ENCODE data around the gene UNC5A. TPM values are rescaled to one million over a fixed set of nuclear protein-coding genes. Genes with fewer than 3 reads are reported as not detected.

UNC5A gene
- total RNA-seq, 1 donor from 2014 or later = not detected

- intact Hi-C loops (cut with DNase I) = no loop called here
- Histone ChIP-seq H3K4me1 (no peaks in the 10 kb centered on the region), H3K36me3 (no peaks in the 10 kb centered on the region), H3K4me3 (no peak overlapping the region), H3K27me3 (no peaks in the 10 kb centered on the region), H3K9me3 (no peaks in the 10 kb centered on the region), H3K27ac (no peak overlapping the region)
- no peak for TF ChIP-seq CTCF (IDR thresholded peaks at IDR 0.05)
- no peak for TF ChIP-seq POLR2AphosphoS5 (IDR thresholded peaks at IDR 0.05; ENCODE audit: insufficient read depth in 1 of 2, low read depth in 1 of 2)
- TF ChIP-seq POLR2A (IDR thresholded peaks at IDR 0.05) = no peak
- DNase-seq (ENCODE audit: extremely low spot score in 2 of 2) = no peak
Observed at GRCh38 chr5:176887252-176887849, 77.0 kb downstream of the UNC5A start.

- Histone ChIP-seq H3K27ac (no peak overlapping the region), H3K27me3 (no peaks in the 10 kb centered on the region), H3K4me3 (no peak overlapping the region), H3K4me1 (no peaks in the 10 kb centered on the region), H3K36me3 (no peaks in the 10 kb centered on the region), H3K9me3 (no peaks in the 10 kb centered on the region)
- TF ChIP-seq CTCF (IDR thresholded peaks at IDR 0.05) = no peak
- TF ChIP-seq POLR2AphosphoS5 (IDR thresholded peaks at IDR 0.05; ENCODE audit: insufficient read depth in 1 of 2, low read depth in 1 of 2) = no peak
- no peak for TF ChIP-seq POLR2A (IDR thresholded peaks at IDR 0.05)
- DNase-seq (ENCODE audit: extremely low spot score in 2 of 2) = no peak
- intact Hi-C loops (cut with DNase I) = no loop called here
Observed at GRCh38 chr5:176888016-176888864, 77.9 kb downstream of the UNC5A start.

GRCh38 chr5:176888865-176889165 lies 78.5 kb downstream of the UNC5A start:
- H3K9me3 ChIP-seq = no peaks in the 10 kb centered on the region
- DNase-seq (ENCODE audit: extremely low spot score in 2 of 2) = no peak
- H3K4me1 ChIP-seq = no peaks in the 10 kb centered on the region
- TF ChIP-seq CTCF (IDR thresholded peaks at IDR 0.05) (no peak), POLR2AphosphoS5 (IDR thresholded peaks at IDR 0.05; ENCODE audit: insufficient read depth in 1 of 2, low read depth in 1 of 2) (no peak), POLR2A (IDR thresholded peaks at IDR 0.05) (no peak)
- intact Hi-C loops (cut with DNase I) = no loop called here
- H3K27me3 ChIP-seq = no peaks in the 10 kb centered on the region
- no peak overlapping the region for H3K27ac ChIP-seq
- H3K4me3 ChIP-seq = no peak overlapping the region
- no peaks in the 10 kb centered on the region for H3K36me3 ChIP-seq

- no peak overlapping the region for H3K27ac ChIP-seq
- DNase-seq (ENCODE audit: extremely low spot score in 2 of 2) = no peak
- H3K36me3 ChIP-seq = no peaks in the 10 kb centered on the region
- intact Hi-C loops (cut with DNase I) = no loop called here
- H3K4me1 ChIP-seq = no peaks in the 10 kb centered on the region
- no peak overlapping the region for H3K4me3 ChIP-seq
- H3K27me3 ChIP-seq = no peaks in the 10 kb centered on the region
- TF ChIP-seq POLR2A (IDR thresholded peaks at IDR 0.05) (no peak), CTCF (IDR thresholded peaks at IDR 0.05) (no peak), POLR2AphosphoS5 (IDR thresholded peaks at IDR 0.05; ENCODE audit: insufficient read depth in 1 of 2, low read depth in 1 of 2) (no peak)
- H3K9me3 ChIP-seq = no peaks in the 10 kb centered on the region
Observed at GRCh38 chr5:176889321-176890280, 79.2 kb downstream of the UNC5A start.
